Ovary (tissue), 3 donors: Measurements from ENCODE around the gene KBTBD7.

ENCODE experiments used
- CTCF ChIP-seq, 3 donors: fragments of 450-650 bp in 2 of 3; fragments of 200-600 bp in 1 of 3; IDR thresholded peaks; one replicate each; pipeline versions ENCODE4 v1.5.1 to v1.8.0; 2016 to 2022; ENCODE audit warnings: antibody characterized with exemption in 3 of 3, mild to moderate bottlenecking in 1 of 3
- POLR2A ChIP-seq: fragments of 450-650 bp; IDR thresholded peaks from one replicate; pipeline ENCODE4 v1.6.1; 2017; ENCODE audit warnings: antibody characterized with exemption, mild to moderate bottlenecking, moderate library complexity
- donor health status: DM: no; HTN: no; CAD: no.

DNA sequence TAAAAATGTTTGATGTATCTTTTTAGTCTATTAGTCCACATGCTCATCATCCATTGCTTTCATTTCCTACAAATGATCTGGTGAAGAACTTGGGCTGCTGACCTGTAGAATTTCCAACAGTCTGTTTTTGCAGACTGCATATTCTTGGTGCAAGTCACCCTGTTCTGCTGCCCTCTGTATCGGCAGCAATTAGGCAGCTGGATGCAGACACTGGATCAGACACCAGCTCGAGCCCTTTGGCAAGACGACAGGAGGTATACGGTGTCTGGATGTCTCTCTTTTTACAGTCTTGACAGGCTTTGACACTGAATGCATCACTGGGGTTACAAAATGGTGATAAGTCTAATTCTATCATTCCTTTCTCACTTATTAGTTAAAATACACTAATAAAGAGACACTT is 47.3 kb upstream of the KBTBD7 start:
- TF ChIP-seq CTCF (IDR thresholded peaks at IDR 0.05), result no peak
- no peak for TF ChIP-seq POLR2A
